ENCODE results near the gene ADAMTS18.

The ADAMTS18 gene

GRCh38 chr16:77402672-77403071, 32.2 kb downstream of the ADAMTS18 start:
- Histone ChIP-seq H3K4me1 (ENCODE audit: control insufficient read depth in 1 of 2, insufficient read depth in 1 of 2, low read depth in 1 of 2, low read length in 1 of 2) (no peaks in the 10 kb centered on the region), H3K9me3 (no peaks in the 10 kb centered on the region), H3K27ac (no peak overlapping the region), H3K36me3 (no peaks in the 10 kb centered on the region), H3K4me3 (ENCODE audit: low read depth in 1 of 2, low read length in 1 of 2) (no peak overlapping the region), H3K27me3 (no peaks in the 10 kb centered on the region)
- no peak for TF ChIP-seq CTCF (IDR thresholded peaks at IDR 0.05)

DNA sequence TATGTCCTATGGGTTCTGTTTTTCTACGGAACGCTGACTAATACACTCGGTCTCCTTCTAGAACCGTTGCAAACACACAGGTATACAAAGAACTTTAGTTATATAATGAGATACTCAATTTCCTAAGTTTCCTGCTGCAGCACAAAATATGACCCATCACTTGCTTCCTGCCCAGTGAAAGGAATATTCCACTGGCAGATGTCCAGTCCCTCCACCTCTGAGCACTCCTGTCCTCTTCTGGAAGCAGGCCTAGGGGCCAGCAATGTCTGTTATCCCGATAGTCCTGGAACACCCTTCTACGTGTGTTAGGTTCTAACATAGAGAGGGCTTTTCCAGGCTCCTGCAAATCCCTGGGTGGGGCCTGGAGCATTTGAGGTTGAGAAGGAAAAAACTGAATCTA, 32.7 kb downstream of the ADAMTS18 start:
- Histone ChIP-seq H3K36me3 (no peaks in the 10 kb centered on the region), H3K27me3 (no peaks in the 10 kb centered on the region), H3K9me3 (no peaks in the 10 kb centered on the region), H3K4me1 (ENCODE audit: control insufficient read depth in 1 of 2, insufficient read depth in 1 of 2, low read depth in 1 of 2, low read length in 1 of 2) (no peaks in the 10 kb centered on the region), H3K27ac (no peak overlapping the region), H3K4me3 (ENCODE audit: low read depth in 1 of 2, low read length in 1 of 2) (no peak overlapping the region)
- no peak for TF ChIP-seq CTCF (IDR thresholded peaks at IDR 0.05)

- no peaks in the 10 kb centered on the region for H3K27me3 ChIP-seq
- no peaks in the 10 kb centered on the region for H3K4me1 ChIP-seq (ENCODE audit: control insufficient read depth in 1 of 2, insufficient read depth in 1 of 2, low read depth in 1 of 2, low read length in 1 of 2)
- no peak overlapping the region for H3K27ac ChIP-seq
- TF ChIP-seq CTCF (IDR thresholded peaks at IDR 0.05): no peak
- H3K9me3 ChIP-seq: no peaks in the 10 kb centered on the region
- no peaks in the 10 kb centered on the region for H3K36me3 ChIP-seq
- H3K4me3 ChIP-seq (ENCODE audit: low read depth in 1 of 2, low read length in 1 of 2): no peak overlapping the region
These were observed 35.3 kb downstream of the ADAMTS18 start for GRCh38 chr16:77399546-77399945.

- Histone ChIP-seq H3K4me1 (ENCODE audit: control insufficient read depth in 1 of 2, insufficient read depth in 1 of 2, low read depth in 1 of 2, low read length in 1 of 2) (no peaks in the 10 kb centered on the region), H3K27ac (no peak overlapping the region), H3K9me3 (no peaks in the 10 kb centered on the region), H3K4me3 (ENCODE audit: low read depth in 1 of 2, low read length in 1 of 2) (no peak overlapping the region), H3K27me3 (no peaks in the 10 kb centered on the region), H3K36me3 (no peaks in the 10 kb centered on the region)
- TF ChIP-seq CTCF (IDR thresholded peaks at IDR 0.05): no peak
These were observed 35.8 kb downstream of the ADAMTS18 start for GRCh38 chr16:77399066-77399465.

- Histone ChIP-seq H3K27me3 (no peaks in the 10 kb centered on the region), H3K4me1 (ENCODE audit: control insufficient read depth in 1 of 2, insufficient read depth in 1 of 2, low read depth in 1 of 2, low read length in 1 of 2) (no peaks in the 10 kb centered on the region), H3K9me3 (no peaks in the 10 kb centered on the region), H3K4me3 (ENCODE audit: low read depth in 1 of 2, low read length in 1 of 2) (no peak overlapping the region), H3K27ac (no peak overlapping the region), H3K36me3 (no peaks in the 10 kb centered on the region)
- no peak for TF ChIP-seq CTCF (IDR thresholded peaks at IDR 0.05)
These were observed 36.3 kb downstream of the ADAMTS18 start for GRCh38 chr16:77398495-77398894.

DNA sequence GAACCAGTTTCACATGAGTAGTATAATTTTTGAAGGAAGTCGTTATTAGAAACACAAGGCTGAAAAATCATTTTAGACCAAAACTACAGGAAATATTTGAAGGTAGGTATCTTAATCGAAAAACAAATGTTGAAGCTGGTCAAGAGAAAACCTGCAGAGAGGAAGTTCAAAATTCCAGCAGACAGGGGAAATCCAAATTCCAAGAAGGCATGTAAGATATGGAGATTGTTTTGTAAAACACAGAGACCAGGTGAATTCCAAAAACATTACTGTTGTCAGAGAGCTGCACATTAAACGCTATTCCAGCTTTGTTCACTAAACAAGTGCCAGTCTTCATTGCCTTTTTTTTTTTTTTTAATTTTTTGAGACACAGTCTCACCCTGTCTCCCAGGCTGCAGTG, 38.4 kb downstream of the ADAMTS18 start:
- Histone ChIP-seq H3K36me3 (no peaks in the 10 kb centered on the region), H3K27me3 (no peaks in the 10 kb centered on the region), H3K27ac (no peak overlapping the region), H3K4me1 (ENCODE audit: control insufficient read depth in 1 of 2, insufficient read depth in 1 of 2, low read depth in 1 of 2, low read length in 1 of 2) (no peaks in the 10 kb centered on the region), H3K4me3 (ENCODE audit: low read depth in 1 of 2, low read length in 1 of 2) (no peak overlapping the region), H3K9me3 (no peaks in the 10 kb centered on the region)
- no peak for TF ChIP-seq CTCF (IDR thresholded peaks at IDR 0.05)

All from neutrophil (primary cell).